K562 (cell line): ENCODE data around the gene KLHL30. TPM values are rescaled to one million over a fixed set of nuclear protein-coding genes. Genes with fewer than 3 reads are reported as not detected.

Source experiments
- ARID3A ChIP-seq: IDR thresholded peaks from 2 replicates; pipeline ENCODE4 v1.6.1; 2012; ENCODE audit warnings: low read depth, low read length, improper control_type of control experiment, borderline replicate concordance
- BCL6 ChIP-seq: fragments of 250-450 bp; sonication (Bioruptor Pico); IDR thresholded peaks from 2 replicates; pipeline ENCODE4 v1.4.0; 2020
- CBFA2T2 ChIP-seq: fragments of 450-650 bp; conservative IDR thresholded peaks from 2 replicates; pipeline ENCODE4 v1.6.1; 2017; ENCODE audit warnings: mild to moderate bottlenecking
- CLOCK ChIP-seq: fragments of 250-450 bp; sonication (Bioruptor Pico); IDR thresholded peaks from 2 replicates; pipeline ENCODE4 v1.4.0; 2020; ENCODE audit warnings: mild to moderate bottlenecking, moderate library complexity, borderline replicate concordance
- E2F1 ChIP-seq: sonication (generic); formaldehyde crosslinking; IDR thresholded peaks from 2 replicates; pipeline ENCODE4 v1.8.1; 2023; ENCODE audit warnings: mild to moderate bottlenecking, missing genetic modification reagents, moderate library complexity
- RBM34 ChIP-seq: fragments of 200-400 bp; formaldehyde crosslinking; IDR thresholded peaks from 2 replicates; pipeline ENCODE4 v1.6.1; 2018; ENCODE audit warnings: low read length, borderline replicate concordance; ENCODE audit not compliant: insufficient read depth
- SMARCE1 ChIP-seq: fragments of 450-650 bp; IDR thresholded peaks from 2 replicates; pipeline ENCODE4 v1.7.1; 2016; ENCODE audit warnings: mild to moderate bottlenecking
- STAT5A ChIP-seq: IDR thresholded peaks from 2 replicates; pipeline ENCODE4 v1.6.1; 2012; ENCODE audit warnings: low read length, inconsistent platforms, borderline replicate concordance
- SUPT5H ChIP-seq: fragments of 450-650 bp; IDR thresholded peaks from 2 replicates; pipeline ENCODE4 v1.6.1; 2016
- TAF9B ChIP-seq: fragments of 450-650 bp; IDR thresholded peaks from 2 replicates; pipeline ENCODE4 v1.6.1; 2018; ENCODE audit warnings: mild to moderate bottlenecking; ENCODE audit not compliant: partially characterized antibody
- THAP12 ChIP-seq: fragments of 250-450 bp; sonication (Bioruptor Pico); IDR thresholded peaks from 2 replicates; pipeline ENCODE4 v1.9.0; 2021; ENCODE audit warnings: mild to moderate bottlenecking, inconsistent platforms
- polyA plus RNA-seq, 8 experiments: library from polyadenylated mRNA; depleted of rRNA in 4 of 8; stranded (reverse) in 5 of 8; unstranded in 3 of 8; fragments of >200 nt; fragmentation: Nextera tagmentation in 2 of 8; fragmentation: Illumina TruSeq in 1 of 8; extraction: Ambion mirVana in 2 of 8; extraction: Trizol in 1 of 8; gene quantifications; 2 replicates each; pipeline versions ENCODE4 v1.2.1 to v1.2.3, GENCODE V29; 2011 to 2014; ENCODE audit warnings: inconsistent platforms in 1 of 8, missing spikeins in 1 of 8
- total RNA-seq, 7 experiments: library from RNA; depleted of rRNA in 6 of 7; stranded (reverse); fragments of >200 nt in 6 of 7; fragmentation: Illumina TruSeq in 2 of 7; extraction: Trizol in 2 of 7; gene quantifications; 2 replicates each; pipeline versions ENCODE4 v1.2.1 to v1.2.3, GENCODE V29; 2011 to 2021; ENCODE audit warnings: low replicate concordance in 1 of 7

KLHL30 gene
- total and polyA plus RNA-seq, 9 of the 15 experiments (the other 6 are each of a cell fraction or from before 2014, with no cell fraction given) = 0.04 TPM; not detected in 8

DNA sequence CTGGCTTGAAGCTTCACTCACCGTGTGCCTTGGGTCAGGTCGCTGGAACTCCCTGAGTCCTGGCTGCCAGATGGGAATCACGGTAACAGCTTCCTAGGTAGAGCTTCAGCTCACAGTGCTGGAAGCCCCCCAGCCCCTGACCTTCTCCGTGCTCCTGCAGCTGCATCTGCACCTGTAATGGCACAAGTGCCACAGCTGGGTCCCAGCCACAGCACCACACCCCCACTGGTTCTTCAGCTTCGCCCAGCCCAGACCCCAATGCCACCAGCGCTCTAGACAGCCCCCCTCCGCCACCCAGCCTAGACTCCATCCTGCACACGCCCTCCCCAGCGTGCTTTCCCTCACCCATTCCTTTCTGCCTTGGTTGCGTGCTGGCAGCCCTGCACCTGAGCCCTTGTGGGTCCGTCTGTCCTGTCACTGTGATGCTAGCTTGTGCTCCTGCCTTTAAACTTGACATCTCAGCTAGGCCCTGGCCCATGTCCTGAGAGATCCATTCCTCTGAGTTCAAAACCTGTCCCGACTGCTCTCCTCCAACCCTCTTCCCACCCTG lies 45.9 kb upstream of the KLHL30 start (continued):
- no peak for TF ChIP-seq CLOCK (CRISPR knock-in tag)
- no peak for TF ChIP-seq BCL6 (CRISPR knock-in tag)
- no peak for TF ChIP-seq RBM34
- TF ChIP-seq STAT5A = no peak
- TF ChIP-seq SMARCE1 = no peak
- TF ChIP-seq THAP12 (CRISPR knock-in tag) = no peak
- no peak for TF ChIP-seq E2F1 (CRISPR knock-in tag)
- TF ChIP-seq ARID3A = no peak
- no peak for TF ChIP-seq SUPT5H
- TF ChIP-seq TAF9B = no peak
- TF ChIP-seq CBFA2T2 = no peak
- TF ChIP-seq, all 486 proteins: peak for 0
